Activated gamma-delta T cell treated with anti-CD3 and anti-CD28 coated beads, Interleukin-2, amount 50 U/mL, for 16 hours (primary cell): ENCODE results near the gene LMOD1.
A peak's percentile ranks its signal among the peaks of the same experiment; 100 is the strongest.
"Not testable (repeated sequence)": the region's sequence is repeated elsewhere in the genome, so short reads cannot be mapped to it uniquely, and the experiment has no call there.

ENCODE experiments used
- DNase-seq: peaks from one replicate; pipeline ENCODE4 v3.0.0-alpha.2; 2020; ENCODE audit warnings: low read depth

LMOD1 gene

DNA sequence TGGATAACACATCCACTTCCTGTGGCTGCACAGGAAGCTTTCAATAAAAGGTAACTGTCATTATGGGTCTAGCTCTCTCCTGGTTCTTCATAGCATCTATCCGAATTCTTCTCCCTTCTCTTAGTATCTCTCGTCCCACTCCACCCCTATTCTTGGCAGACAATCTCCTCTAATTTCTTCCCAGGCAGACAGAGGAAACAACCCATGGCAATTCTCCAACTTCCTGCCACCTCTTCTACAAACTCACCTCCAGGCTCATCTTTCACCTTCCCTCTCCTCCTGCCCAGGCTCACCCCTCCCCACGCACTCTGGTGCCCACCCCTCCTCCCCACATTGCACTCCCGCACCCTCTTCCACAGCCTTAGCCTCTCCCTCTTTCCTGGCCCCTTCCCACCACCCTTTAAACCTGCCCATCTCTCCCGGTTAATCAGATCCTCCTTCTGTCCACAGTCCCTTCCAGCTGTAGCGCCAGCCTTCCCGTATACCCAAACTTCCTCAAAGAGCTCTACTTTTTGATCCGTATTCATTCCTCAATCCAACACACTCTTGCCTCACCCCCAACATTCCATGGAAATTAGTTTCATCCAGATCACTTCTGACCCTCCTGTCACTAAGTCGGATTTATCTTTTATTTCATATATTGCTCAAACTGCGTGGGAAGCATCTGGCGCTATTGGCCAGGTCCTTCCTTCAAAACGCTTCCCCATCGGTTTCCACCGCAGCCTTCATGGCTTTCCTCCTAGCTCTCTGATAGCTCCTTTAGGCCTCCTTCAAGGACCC, 31.7 kb downstream of the LMOD1 start:
- DNase-seq: no peak

DNA sequence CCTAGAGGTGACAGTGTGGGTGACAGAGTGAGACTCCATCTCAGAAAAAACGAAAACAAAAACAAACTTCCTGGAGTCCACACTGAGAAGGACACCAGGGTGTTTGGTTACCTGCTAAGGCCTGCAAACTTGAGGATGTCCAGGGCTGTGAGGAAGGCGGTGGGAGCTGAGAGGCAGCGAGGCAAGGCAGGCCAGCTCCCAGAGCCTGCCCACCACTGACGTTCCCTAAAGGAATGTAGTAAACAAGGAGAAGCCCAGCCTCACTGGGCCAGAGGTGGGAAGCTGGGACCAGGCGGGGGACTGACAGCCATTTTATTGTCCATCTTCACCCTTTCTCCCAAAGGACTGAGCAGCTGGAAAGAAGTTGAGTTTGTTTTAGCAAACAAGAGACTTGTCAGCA, 33.5 kb downstream of the LMOD1 start:
- DNase-seq: no peak

DNA sequence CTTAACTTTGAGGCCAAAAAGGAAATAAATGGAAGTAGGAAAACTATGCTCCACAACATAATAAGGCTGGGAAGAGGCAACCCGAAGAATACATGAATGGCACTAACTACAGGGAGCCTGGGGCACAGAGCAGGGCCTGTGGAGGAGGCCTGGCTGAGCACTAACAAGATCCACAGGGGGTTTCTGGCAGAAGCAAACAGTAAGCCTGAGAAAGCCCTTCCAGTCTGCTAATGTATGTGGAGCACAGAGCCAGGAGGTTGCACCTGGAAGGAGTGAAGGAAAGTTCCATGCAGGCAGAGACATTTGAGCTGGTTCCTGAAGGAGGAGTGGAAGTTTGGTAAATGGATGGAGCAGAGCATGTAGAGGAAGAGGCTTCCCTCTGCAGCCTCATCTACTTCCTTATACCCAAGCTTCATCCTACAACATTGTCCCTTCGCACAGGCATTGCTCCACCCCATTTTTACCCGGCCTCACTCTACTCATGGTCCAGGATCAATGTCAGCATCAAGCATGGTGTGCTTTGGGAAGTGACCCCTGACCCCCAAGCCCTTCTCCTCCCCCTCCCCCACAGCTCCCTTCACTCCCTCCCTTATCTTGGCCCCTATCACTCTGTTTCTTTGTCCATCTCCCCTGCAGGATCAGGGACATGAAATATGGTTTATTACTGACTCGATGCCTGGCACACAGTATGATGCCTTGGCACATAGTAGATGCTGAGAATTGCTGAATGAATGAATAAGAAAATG, 34.3 kb downstream of the LMOD1 start:
- no peak for DNase-seq

DNA sequence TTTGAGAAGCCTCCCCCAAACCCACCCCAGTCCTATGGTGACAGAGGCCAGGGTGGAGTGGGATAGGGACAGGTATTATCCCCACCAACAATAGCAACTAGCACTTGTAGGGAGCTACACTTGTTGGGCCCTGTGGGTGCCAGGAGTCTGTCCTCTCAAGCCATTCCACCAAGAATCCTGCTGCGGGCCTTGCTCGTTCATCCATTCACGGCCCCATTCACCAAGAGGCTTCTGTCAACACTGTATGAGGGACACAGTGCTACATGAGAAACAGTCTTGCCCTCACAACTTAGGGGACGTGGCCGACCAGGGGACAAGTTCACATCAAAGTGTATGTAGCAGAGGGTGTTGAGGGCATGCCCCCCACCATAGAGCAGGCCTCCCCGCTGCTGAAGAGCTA, 38.7 kb downstream of the LMOD1 start:
- no peak for DNase-seq

DNA sequence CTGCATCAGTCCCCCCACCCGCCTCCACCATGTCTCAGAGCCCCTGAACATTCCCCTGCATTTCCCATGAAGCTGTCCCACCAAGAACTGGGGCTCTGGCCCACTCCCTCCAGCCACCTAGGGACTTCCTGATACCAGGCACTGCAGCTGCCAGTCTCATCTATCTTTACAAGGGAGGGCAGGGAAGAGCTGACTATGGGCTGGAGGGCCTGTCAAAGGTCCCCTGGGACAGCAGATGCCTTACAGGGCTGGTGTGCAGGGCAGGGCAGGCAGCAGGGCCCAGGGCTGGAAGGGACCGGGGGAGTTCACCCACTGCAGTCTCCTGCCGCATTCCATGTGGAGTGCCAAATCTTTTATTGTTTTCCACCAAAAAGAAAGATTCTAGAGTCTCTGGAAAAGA, 40.0 kb downstream of the LMOD1 start:
- no peak for DNase-seq

DNA sequence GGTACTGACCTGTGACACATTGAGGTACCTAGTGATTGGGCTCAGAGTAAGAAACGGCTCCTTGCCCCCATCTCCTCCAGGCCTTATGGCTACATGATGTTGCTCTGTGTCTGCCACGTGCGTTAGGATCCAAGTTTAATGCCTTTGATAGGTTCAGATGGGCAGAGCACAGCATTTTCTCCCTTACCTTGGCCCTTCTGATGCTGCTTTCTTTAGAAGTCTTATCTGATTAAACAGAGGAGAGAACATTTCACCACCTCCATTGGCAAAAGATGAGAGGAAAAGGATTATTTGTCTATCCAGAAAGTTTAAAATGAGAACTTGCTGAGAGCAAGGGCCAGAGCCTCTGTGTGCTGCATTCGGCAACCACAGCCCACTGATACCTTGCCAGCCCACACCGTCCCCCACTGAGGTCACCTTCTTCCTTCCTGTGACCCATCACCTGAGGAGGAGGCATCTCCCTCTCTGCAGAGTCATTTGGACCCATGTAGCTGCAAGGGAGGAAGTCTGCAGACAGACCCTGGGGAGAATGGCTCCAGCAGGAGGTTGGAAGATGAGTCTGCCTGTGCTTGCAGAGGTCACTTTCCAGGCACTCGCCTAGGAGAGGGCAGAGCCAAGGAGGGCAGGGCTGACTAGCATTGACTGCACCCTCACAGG, 41.0 kb downstream of the LMOD1 start:
- no peak for DNase-seq

DNA sequence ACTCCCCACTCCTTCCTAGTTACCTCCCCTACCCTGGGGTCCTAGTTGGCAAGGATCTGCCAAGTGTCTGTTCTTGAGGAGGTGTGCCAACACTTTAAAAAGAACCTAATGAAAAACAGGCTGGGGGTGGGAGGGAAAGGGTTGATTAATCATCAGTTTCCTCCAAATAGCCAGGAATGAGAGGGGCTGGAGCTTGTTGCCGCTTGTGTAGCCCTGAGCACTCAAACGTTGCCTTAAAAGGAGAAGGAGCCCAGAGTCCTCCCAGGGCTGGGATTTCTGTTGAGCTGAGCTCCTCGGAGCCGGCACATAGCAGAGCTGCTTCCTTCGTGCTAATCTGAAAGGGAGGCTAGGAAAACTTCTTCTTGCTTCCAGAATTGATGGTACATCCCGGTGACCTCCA, 41.8 kb downstream of the LMOD1 start:
- no peak for DNase-seq

DNA sequence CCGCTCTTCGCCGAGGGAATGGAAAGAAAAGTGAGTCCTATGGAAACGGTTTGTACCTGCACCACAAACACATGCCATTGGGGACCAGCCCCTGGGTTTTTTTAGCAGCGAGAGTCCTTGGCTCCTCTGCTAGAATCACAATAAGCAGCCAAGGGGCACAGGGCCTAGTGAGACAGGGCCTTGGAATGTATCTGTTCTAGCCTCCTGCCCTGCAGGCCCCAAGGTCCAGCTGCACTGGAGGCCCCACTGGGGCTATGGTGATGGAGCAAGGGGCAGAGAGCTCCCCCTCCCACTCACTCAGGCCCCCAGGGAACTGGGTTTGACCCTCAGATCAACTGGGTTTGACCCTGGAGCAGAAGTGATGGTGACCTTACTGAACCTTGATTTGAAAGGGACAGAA, 43.2 kb downstream of the LMOD1 start:
- DNase-seq: no peak

DNA sequence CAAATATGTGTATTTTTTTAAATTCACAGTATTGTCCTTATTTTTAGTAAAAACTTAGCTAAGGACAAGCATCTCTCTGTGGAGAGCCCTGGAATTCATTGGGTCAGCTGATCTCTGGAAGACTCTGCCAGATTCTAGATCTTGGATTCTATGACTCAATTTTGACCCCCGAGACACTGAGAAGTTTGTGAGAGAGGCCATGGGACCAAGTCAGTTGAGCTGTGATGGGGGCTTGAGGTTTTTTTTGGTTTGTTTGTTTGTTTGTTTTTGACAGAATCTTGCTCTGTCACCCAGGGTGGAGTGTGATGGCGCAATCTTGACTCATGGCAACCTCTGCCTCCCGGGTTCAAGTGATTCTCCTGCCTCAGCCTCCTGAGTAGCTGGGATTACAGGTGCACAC, 44.1 kb downstream of the LMOD1 start:
- no peak for DNase-seq

DNA sequence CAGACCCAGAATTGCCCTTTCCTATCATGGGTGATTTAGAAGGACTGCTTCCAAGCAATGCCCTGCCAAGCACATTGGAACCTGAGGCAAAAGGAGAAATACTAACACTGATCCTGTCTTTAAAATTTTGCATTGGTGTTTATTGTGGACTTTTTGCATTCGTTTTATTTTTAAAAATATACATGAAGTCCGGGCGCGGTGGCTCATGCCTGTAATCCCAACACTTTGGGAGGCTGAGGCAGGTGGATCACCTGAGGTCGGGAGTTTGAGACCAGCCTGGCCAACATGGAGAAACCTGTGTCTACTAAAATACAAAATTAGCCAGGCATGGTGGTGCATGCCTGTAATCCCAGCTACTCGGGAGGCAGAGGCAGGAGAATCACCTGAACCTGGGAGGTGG, 45.3 kb downstream of the LMOD1 start:
- DNase-seq: not testable (repeated sequence)

DNA sequence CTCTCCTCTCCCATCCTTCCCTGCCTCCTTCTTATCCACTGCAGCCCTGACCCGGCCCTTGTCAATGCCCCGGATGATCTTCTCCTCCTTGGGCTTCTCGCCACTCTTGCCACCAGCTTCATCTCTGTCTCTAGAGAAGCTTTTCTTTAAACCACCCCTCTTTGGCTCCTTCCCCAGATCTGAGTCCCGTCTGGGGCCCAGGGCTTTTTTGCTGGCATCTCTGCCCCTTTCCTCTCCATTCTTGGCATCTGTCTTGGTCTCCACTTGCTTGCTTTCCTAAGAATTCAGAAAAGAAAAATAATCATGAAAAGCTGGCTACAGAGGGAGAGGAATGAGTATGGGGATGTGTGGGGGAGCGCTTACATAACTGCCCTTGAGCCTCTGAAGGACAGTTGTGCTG, 45.9 kb downstream of the LMOD1 start:
- no peak for DNase-seq

DNA sequence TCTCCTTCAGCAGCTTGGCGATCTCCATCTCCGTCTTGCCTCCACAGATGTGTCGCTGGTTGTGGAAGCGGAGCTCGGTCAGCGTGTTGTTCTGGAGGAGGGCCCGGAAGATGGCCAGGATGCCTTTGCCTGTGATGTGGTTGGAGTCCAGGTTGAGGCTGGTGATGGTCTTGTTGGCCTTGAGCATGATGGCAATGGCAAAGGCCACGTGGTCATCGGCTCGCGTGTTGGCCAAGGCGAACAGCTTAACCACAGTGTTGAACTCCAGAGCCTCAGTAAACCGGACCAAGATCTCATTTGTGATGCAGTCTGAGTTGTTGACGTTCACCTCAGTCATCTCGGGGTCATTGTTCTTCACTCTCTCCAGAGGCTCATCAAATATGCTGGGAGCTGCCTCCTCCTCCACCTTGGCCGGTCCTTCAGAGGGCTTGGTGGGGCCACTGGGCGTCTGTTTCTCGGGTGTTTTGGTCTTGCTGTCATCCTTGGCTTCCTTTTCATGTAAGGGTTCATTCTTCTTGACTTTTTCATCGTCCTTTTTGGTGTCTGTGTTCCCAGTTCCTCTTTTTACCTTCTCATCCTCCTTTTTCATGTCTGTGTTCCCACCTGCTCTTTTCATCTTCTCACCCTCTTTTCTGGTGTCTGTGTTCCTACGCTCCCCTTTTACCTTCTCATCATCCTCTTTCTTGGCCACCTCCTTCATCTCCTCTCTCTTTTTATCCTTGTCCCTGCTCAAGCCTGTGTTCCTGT, 46.5 kb downstream of the LMOD1 start:
- DNase-seq: no peak

DNA sequence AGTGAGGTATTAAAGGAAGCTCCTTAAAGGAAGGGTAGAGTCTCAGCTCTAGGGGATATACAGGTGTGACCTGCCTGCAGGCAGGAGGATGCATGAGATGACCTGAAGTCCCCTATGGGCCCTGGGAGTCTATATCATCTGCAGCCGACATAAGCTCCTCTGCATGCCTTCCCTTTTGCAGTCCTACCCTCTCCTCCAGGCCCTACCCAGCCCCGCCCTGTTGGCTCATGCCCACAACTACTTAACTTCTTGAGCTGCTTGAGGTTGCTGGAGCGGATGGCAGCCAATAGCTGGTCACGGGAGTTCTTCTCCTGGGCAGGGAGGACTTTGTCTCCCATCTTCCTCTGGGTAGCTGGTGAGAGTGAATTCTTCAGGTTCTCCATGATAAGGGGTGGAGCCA, 47.4 kb downstream of the LMOD1 start:
- no peak for DNase-seq

DNA sequence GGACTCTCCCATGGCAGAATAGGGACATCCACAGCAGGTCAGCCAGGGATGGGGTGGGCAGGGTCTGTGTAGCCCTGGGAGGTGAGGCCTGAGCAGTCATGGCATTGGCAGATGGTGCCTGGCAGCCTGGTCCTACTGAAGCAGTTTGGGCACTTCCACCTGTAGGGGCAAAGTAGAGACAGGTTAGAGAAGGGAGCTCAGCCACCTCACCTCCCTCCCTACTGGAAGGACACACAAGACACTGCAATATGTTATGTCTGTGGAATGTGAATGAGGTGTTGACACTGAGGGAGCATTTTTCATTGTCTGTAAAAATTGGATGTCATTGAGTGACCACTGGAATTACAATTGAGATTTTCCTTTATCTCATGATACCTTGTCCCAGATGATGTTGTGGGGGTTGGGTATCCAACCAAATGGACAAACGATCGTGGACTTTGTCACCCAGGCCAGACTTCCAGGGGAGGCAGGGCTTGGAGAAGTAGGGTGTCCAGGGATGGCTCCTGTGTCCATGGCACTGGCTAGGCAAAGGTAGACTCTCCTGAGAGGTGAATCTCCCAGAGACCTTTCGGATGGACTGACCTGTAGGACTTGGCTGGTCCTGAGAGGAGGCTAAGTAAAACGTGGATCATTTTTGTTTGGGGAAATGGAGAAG, 48.0 kb downstream of the LMOD1 start:
- no peak for DNase-seq

DNA sequence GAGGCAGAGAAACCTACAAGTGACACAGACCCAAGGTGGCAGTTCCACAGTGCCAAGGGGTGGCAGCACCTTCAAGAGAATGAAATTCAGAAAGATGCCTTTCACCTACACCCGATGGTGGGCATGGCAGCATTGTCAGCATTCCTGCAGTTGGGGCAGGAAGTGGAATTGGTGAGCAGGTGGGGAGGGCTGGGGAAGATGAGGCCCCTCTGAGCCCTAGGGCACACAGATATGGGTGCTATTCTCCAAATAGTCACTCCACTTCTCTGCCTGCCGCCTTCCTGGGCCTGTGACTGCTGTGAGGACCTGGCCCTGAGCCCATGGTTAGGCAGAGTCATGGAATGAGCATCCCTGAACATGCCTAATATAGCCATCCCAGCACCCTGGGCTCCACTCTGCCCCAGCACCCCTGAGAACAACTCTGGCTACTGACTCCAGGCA, 49.4 kb downstream of the LMOD1 start:
- DNase-seq: no peak

DNA sequence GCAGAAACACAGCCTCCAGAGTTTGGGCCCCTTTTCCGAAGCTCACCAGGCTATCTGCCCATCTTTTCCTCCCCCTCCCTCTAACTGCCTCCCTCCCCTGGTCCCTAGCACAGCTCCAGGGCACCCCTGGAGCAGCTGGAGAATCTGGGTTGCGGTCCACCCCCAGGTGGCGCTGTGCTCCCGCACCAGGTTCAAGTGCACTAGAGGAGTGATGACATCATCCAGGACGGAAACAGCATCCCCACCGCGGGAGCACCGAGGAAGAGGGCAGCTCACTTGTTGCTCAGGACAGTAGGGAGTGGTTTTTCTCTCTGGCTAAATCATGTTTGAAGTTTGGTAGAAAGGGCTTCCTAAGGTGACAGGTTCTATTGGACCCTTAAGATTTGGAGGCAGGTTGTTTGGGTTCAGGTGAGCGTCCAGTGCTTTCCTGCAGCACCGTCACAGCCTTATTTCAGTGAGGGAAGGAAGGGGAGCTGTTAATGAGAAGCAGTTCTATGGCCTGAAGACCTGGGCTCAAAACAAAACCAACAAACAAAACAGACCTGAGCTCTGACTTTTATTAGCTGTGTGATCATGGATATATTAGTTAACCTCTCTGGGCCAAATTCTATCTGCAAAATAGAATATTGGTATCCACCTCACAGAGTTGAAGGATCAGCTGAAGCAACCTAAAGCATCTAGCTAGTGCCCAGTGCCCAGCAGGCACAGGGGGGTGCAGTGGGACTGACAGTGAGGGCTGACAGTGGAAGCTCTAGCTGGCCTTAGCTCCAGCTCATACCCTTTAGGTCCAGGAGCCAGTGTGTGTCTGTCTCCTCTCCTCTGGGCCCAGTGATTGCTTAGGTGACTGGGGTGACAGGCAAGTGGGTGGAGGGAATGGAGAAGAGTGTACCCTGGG, 50.2 kb downstream of the LMOD1 start:
- peak; percentile 65 for DNase-seq

DNA sequence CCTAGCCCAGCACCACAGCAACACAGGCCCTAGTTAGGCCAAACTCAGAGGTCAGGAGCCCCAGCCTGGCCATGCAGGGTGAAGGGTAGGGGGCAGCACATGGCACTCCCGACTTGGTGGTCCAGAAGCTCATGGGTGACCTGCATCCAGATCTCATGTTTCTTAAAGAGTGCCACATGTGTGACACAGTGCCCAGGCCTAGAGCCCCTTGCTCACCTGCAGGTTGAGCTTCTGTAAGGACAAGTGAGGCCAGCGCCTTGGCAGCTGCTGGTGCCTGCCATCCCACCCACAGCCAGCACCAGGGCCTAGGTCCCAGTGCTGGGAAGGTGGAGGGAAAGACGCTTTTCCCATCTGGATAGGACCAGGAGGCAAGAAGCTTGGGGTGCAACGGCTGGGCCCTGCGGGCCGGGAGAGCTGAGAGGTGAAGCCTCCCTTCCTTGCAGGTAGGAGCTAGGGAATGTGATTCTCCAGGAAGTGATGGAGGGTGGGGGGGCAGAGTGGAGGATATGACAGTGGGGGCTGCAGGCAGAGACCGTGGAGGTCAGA, 51.2 kb downstream of the LMOD1 start:
- DNase-seq: no peak

DNA sequence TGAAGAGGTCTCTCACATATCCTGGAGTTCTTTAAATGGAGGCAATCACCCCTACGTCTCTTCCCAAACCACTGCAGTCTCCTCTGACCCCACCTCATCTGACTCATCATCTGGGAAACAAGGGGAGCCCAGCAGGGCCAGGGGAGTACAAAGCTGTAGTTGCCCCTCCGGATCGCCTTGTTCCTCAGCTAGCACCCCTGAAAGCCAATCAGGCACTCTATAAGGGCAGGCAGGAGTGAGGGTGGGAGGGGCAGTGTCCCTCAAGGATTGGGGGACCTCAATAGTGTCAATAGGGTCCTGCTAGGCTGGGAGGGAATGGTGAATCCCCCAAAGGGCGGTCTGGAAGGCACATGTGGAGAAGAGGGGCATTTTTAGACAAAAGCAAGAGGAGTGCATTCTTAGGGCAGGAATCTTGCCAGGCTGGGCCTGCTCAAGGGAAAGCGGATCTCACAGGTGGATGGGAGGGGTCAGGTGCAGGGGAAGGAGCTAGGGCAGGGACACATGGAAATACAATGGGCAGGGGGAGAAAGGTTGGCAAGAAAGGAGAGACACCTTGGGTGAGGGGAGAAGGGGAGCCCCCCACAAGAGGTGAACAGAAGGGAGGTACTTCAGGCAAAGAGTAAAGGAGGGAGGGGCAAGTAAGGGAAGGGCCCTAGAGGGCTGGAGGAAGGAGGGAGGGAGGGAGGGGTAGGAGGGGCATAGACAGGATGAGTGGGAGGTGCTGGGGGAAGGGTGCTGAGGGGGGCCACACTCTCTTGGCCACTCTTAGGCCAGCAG, 51.8 kb downstream of the LMOD1 start:
- DNase-seq: no peak

DNA sequence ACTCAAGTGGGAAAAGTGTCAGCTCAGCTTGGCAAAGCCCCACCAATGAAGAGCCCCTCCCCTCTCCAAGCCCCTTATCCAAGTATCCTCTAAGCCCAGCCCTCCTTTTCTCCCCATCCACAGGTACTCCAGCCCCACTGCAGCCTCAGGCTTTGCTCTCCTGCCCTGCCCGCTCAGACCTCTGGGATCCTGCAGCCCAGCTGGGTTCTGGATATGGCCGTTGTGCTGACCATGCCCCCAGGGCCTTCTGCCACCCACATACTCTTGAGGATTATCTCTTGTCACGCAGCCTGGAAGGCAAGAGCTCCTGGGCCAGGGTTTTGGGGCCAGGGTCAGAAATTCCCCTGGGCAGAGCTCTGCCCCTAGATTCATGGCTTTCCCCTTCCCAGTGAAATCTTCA, 52.9 kb downstream of the LMOD1 start:
- no peak for DNase-seq

DNA sequence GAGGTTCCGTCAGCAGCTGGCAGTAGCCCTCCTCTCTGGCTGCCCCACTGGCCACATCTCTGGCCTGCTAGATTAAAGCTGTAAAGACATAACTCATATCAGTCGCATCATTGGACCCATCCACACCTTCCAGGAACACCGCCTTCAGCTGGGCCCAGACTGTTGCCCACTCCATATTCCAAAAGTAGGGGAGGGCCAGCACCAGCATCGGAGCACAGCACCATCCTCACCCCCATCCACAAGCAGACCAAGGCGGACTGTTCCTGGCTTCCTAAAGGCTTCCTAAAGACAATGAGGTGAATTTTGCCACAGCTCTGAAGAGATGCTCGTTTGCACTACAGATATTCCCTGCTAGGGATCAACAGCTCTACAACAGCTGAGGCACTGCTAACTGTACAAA, 54.1 kb downstream of the LMOD1 start:
- no peak for DNase-seq
